H9 (cell line): ENCODE results near the gene TAF9B. TPM values are rescaled to one million over a fixed set of nuclear protein-coding genes. Genes with fewer than 3 reads are reported as not detected.
A peak's percentile ranks its signal among the peaks of the same experiment; 100 is the strongest.

Source experiments
- DNase-seq: peaks from one replicate; pipeline ENCODE4 v3.0.0-alpha.2; 2017
- H2AFZ ChIP-seq: one replicate; pipeline ENCODE4 v1.6.1; 2013; ENCODE audit warnings: mild to moderate bottlenecking, low read length, control low read depth, moderate library complexity
- H2AK5ac ChIP-seq: 2 replicates; pipeline ENCODE4 v1.6.1; 2013; ENCODE audit warnings: low read length, control low read depth, mixed read lengths; ENCODE audit not compliant: insufficient read length
- H2BK120ac ChIP-seq: one replicate; pipeline ENCODE4 v1.6.1; 2013; ENCODE audit warnings: low read depth, mild to moderate bottlenecking, low read length, control low read depth, inconsistent platforms; ENCODE audit not compliant: poor library complexity, severe bottlenecking
- H2BK12ac ChIP-seq: 2 replicates; pipeline ENCODE4 v1.6.1; 2013; ENCODE audit warnings: low read length, control low read depth, mixed read lengths, low read depth; ENCODE audit not compliant: insufficient read length
- H2BK15ac ChIP-seq: 2 replicates; pipeline ENCODE4 v1.6.1; 2013; ENCODE audit warnings: low read depth, low read length, control low read depth
- H2BK20ac ChIP-seq: one replicate; pipeline ENCODE4 v1.6.1; 2013; ENCODE audit warnings: low read depth, mild to moderate bottlenecking, low read length, control low read depth, inconsistent platforms; ENCODE audit not compliant: poor library complexity, severe bottlenecking
- H2BK5ac ChIP-seq: 2 replicates; pipeline ENCODE4 v1.6.1; 2013; ENCODE audit warnings: low read length, control low read depth, mixed read lengths; ENCODE audit not compliant: insufficient read length
- H3K14ac ChIP-seq: 2 replicates; pipeline ENCODE4 v1.6.1; 2013; ENCODE audit warnings: low read length, control low read depth; ENCODE audit not compliant: insufficient read depth
- H3K18ac ChIP-seq: 2 replicates; pipeline ENCODE4 v1.6.1; 2013; ENCODE audit warnings: low read depth, mild to moderate bottlenecking, mixed read lengths, low read length, control low read depth; ENCODE audit not compliant: insufficient read length
- H3K23ac ChIP-seq: 2 replicates; pipeline ENCODE4 v1.6.1; 2013; ENCODE audit warnings: low read length, control low read depth, mixed read lengths, low read depth; ENCODE audit not compliant: insufficient read length
- H3K23me2 ChIP-seq: 2 replicates; pipeline ENCODE4 v1.6.1; 2013; ENCODE audit warnings: low read depth, mild to moderate bottlenecking, mixed read lengths, low read length, control low read depth; ENCODE audit not compliant: insufficient read length, poor library complexity, severe bottlenecking
- H3K27ac ChIP-seq: 2 replicates; pipeline ENCODE4 v1.5.1; 2013; ENCODE audit warnings: low read length, control low read depth, mixed read lengths, low read depth; ENCODE audit not compliant: insufficient read length
- H3K27me3 ChIP-seq: 2 replicates; pipeline ENCODE4 v1.6.1; 2013; ENCODE audit warnings: low read length, control low read depth, inconsistent platforms; ENCODE audit not compliant: insufficient read depth
- H3K4ac ChIP-seq: 2 replicates; pipeline ENCODE4 v1.6.1; 2013; ENCODE audit warnings: low read depth, mild to moderate bottlenecking, control low read depth, inconsistent platforms, low read length, moderate library complexity
- H3K4me1 ChIP-seq: 2 replicates; pipeline ENCODE4 v1.6.1; 2013; ENCODE audit warnings: low read length, control low read depth, inconsistent platforms; ENCODE audit not compliant: insufficient read depth
- H3K4me2 ChIP-seq: 2 replicates; pipeline ENCODE4 v1.6.1; 2013; ENCODE audit warnings: low read length, control low read depth, mixed read lengths; ENCODE audit not compliant: insufficient read length, insufficient read depth
- H3K56ac ChIP-seq: 2 replicates; pipeline ENCODE4 v1.6.1; 2013; ENCODE audit warnings: low read depth, mild to moderate bottlenecking, mixed read lengths, low read length, control low read depth; ENCODE audit not compliant: insufficient read length
- H3K79me1 ChIP-seq: 2 replicates; pipeline ENCODE4 v1.6.1; 2013; ENCODE audit warnings: low read depth, mild to moderate bottlenecking, moderate library complexity, low read length, control low read depth, inconsistent platforms; ENCODE audit not compliant: insufficient read depth, poor library complexity, severe bottlenecking
- H3K79me2 ChIP-seq: 2 replicates; pipeline ENCODE4 v1.6.1; 2013; ENCODE audit warnings: low read length, control low read depth, inconsistent platforms; ENCODE audit not compliant: insufficient read depth
- H3K9ac ChIP-seq: 2 replicates; pipeline ENCODE4 v1.6.1; 2013; ENCODE audit warnings: low read length, control low read depth, mixed read lengths; ENCODE audit not compliant: insufficient read length; ENCODE audit errors: extremely low read depth
- H3K9me3 ChIP-seq: one replicate; pipeline ENCODE4 v1.6.1; 2013; ENCODE audit warnings: low read depth, low read length, inconsistent platforms; ENCODE audit not compliant: control insufficient read depth
- H3T11ph ChIP-seq: one replicate; pipeline ENCODE4 v1.6.1; 2013; ENCODE audit warnings: mild to moderate bottlenecking, low read length, control low read depth, inconsistent platforms
- H4K20me1 ChIP-seq: one replicate; pipeline ENCODE4 v1.6.1; 2013; ENCODE audit not compliant: control insufficient read depth, insufficient read length, insufficient read depth
- H4K5ac ChIP-seq: 2 replicates; pipeline ENCODE4 v1.6.1; 2013; ENCODE audit warnings: low read depth, mild to moderate bottlenecking, mixed read lengths, low read length, control low read depth; ENCODE audit not compliant: insufficient read length
- H4K8ac ChIP-seq: replicated peaks from 2 replicates; pipeline ENCODE4 v1.6.1; 2013; ENCODE audit warnings: low read length, control low read depth, mixed read lengths, low read depth; ENCODE audit not compliant: insufficient read length
- H4K91ac ChIP-seq: 2 replicates; pipeline ENCODE4 v1.6.1; 2013; ENCODE audit warnings: low read depth, mild to moderate bottlenecking, moderate library complexity, mixed read lengths, low read length, control low read depth; ENCODE audit not compliant: insufficient read length
- H3K27ac Mint-ChIP-seq, 3 experiments: 2 replicates in 2 of 3; 3 replicates in 1 of 3; pipeline ENCODE4 v1.8.0; 2020 to 2021; ENCODE audit warnings: mixed read lengths in 3 of 3, mild to moderate bottlenecking in 1 of 3, moderate library complexity in 1 of 3
- H3K27me3 Mint-ChIP-seq: 2 replicates; pipeline ENCODE4 v1.8.0; 2021; ENCODE audit warnings: low read depth, mild to moderate bottlenecking, moderate library complexity, mixed read lengths
- H3K36me3 Mint-ChIP-seq, 3 experiments: 2 replicates in 2 of 3; 3 replicates in 1 of 3; pipeline ENCODE4 v1.8.0; 2020 to 2021; ENCODE audit warnings: low read depth in 3 of 3, mixed read lengths in 3 of 3; ENCODE audit not compliant: insufficient read depth in 1 of 3
- H3K4me1 Mint-ChIP-seq, 2 experiments: 2 replicates each; pipeline ENCODE4 v1.8.0; 2020; ENCODE audit warnings: mixed read lengths in 2 of 2
- H3K4me3 Mint-ChIP-seq, 2 experiments: 2 replicates in 1 of 2; 3 replicates in 1 of 2; pipeline ENCODE4 v1.8.0; 2020 to 2021; ENCODE audit warnings: mild to moderate bottlenecking in 2 of 2, mixed read lengths in 2 of 2, moderate library complexity in 1 of 2
- H3K9me3 Mint-ChIP-seq, 2 experiments: 2 replicates in 1 of 2; 3 replicates in 1 of 2; pipeline ENCODE4 v1.8.0; 2020; ENCODE audit warnings: mild to moderate bottlenecking in 2 of 2, mixed read lengths in 2 of 2, moderate library complexity in 1 of 2
- total RNA-seq: library from RNA; stranded (reverse); gene quantifications from 2 replicates; pipeline ENCODE4 v1.2.1, GENCODE V29; 2021
- TF ChIP-seq, protein P1 (sequence below): fragments of 200-600 bp; sonication (generic); conservative IDR thresholded peaks from 3 replicates; pipeline ENCODE4 v1.8.0; 2021; ENCODE audit warnings: antibody characterized with exemption, mild to moderate bottlenecking

The TAF9B gene
- total RNA-seq, 1 experiment from 2014 or later, result 34.9 TPM

DNA sequence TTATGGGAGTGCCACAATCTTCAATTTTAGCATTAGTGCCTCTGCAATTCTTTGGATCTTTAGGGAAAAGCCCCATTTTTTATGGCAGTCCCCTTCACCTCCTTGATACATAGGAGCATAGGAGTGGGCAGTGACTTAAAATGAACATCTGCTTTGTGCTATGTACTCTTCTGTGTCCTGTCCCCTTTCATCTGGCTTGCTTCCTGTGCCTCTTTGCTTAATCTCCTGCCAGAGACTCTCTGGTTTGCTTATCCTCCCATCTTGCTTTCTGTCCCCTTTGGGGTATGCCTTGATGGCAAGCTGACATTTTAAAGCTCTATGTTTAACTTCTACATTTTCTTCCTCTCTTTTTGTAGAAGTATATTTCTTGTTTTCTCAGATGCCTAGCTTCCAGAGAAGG is 23.1 kb downstream of the TAF9B start:
- DNase-seq, result no peak
- Mint-ChIP-seq H3K36me3 (peaks cover 56 to 91% (median 87%) of the 10 kb centered on the region in 3 experiments), H3K27ac (peak overlapping the region in 1 of 3 experiments; percentile 58; a peak in 1 of 7 replicates), H3K4me1 (no peaks in the 10 kb centered on the region; a peak in 2 of 4 replicates), H3K4me3 (no peak overlapping the region), H3K9me3 (peaks cover 64 to 68% of the 10 kb centered on the region in 2 experiments), H3K27me3 (no peaks in the 10 kb centered on the region)
- Histone ChIP-seq H2BK20ac (no peak overlapping the region), H2BK12ac (no peak overlapping the region), H3K4me2 (no peak overlapping the region), H4K91ac (no peak overlapping the region), H3K4ac (no peak overlapping the region), H3K27me3 (no peaks in the 10 kb centered on the region), H2BK120ac (no peak overlapping the region), H3K23me2 (no peaks in the 10 kb centered on the region), H3K23ac (no peak overlapping the region), H4K20me1 (peaks cover 2% of the 10 kb centered on the region), H3K9me3 (peaks cover 25% of the 10 kb centered on the region), H3K4me1 (no peaks in the 10 kb centered on the region), H3K56ac (no peak overlapping the region), H2AFZ (no peak overlapping the region), H3K9ac (no peak overlapping the region), H3K14ac (no peak overlapping the region), H4K5ac (no peak overlapping the region), H3K27ac (no peak overlapping the region), H2BK5ac (no peak overlapping the region), H4K8ac (no peak overlapping the region), H2AK5ac (no peak overlapping the region), H2BK15ac (no peak overlapping the region), H3T11ph (no peak overlapping the region), H3K79me1 (no peaks in the 10 kb centered on the region), H3K79me2 (peaks cover 2% of the 10 kb centered on the region; the same call in 1 of the 2 replicates), H3K18ac (no peak overlapping the region)
- TF ChIP-seq, protein P1, sequence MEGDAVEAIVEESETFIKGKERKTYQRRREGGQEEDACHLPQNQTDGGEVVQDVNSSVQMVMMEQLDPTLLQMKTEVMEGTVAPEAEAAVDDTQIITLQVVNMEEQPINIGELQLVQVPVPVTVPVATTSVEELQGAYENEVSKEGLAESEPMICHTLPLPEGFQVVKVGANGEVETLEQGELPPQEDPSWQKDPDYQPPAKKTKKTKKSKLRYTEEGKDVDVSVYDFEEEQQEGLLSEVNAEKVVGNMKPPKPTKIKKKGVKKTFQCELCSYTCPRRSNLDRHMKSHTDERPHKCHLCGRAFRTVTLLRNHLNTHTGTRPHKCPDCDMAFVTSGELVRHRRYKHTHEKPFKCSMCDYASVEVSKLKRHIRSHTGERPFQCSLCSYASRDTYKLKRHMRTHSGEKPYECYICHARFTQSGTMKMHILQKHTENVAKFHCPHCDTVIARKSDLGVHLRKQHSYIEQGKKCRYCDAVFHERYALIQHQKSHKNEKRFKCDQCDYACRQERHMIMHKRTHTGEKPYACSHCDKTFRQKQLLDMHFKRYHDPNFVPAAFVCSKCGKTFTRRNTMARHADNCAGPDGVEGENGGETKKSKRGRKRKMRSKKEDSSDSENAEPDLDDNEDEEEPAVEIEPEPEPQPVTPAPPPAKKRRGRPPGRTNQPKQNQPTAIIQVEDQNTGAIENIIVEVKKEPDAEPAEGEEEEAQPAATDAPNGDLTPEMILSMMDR, result no peak
